Fibroblast of villous mesenchyme (primary cell): ENCODE measurements around the gene TTYH3. TPM values are rescaled to one million over a fixed set of nuclear protein-coding genes. Genes with fewer than 3 reads are reported as not detected.
"Not testable (repeated sequence)": the region's sequence is repeated elsewhere in the genome, so short reads cannot be mapped to it uniquely, and the experiment has no call there.

Experiments used
- DNase-seq: peaks from one replicate; pipeline ENCODE4 v3.0.0-alpha.2; 2010; ENCODE audit warnings: low read depth
- H3K4me3 ChIP-seq: 2 replicates; pipeline ENCODE4 v1.5.1; 2011; ENCODE audit warnings: low read depth, mild to moderate bottlenecking, low read length
- CTCF ChIP-seq: IDR thresholded peaks from 2 replicates; pipeline ENCODE4 v1.5.1; 2012; ENCODE audit warnings: low read depth, mild to moderate bottlenecking, low read length; ENCODE audit not compliant: insufficient read depth
- total RNA-seq: library from RNA; depleted of rRNA; stranded (reverse); fragments of >200 nt; gene quantifications from 2 replicates; pipeline ENCODE4 v1.2.3, GENCODE V29; 2012

The TTYH3 gene
- total RNA-seq, 1 donor, result 61.3 TPM

GRCh38 chr7:2692543-2692942 is 60.8 kb downstream of the TTYH3 start:
- no peak for TF ChIP-seq CTCF
- no peak for DNase-seq
- no peak overlapping the region for H3K4me3 ChIP-seq

GRCh38 chr7:2693420-2694121 is 61.8 kb downstream of the TTYH3 start:
- H3K4me3 ChIP-seq, DNase-seq: not testable (repeated sequence)

- DNase-seq, H3K4me3 ChIP-seq: not testable (repeated sequence)
These were observed 62.3 kb downstream of the TTYH3 start for GRCh38 chr7:2694122-2694436.

- no peak for DNase-seq
- TF ChIP-seq CTCF, result no peak
- H3K4me3 ChIP-seq, result no peak overlapping the region
These were observed 66.9 kb downstream of the TTYH3 start for GRCh38 chr7:2698581-2699288.

GRCh38 chr7:2699289-2699620 is 67.5 kb downstream of the TTYH3 start:
- no peak for TF ChIP-seq CTCF
- H3K4me3 ChIP-seq, result no peak overlapping the region
- DNase-seq, result no peak

GRCh38 chr7:2700141-2700850 is 68.5 kb downstream of the TTYH3 start:
- no peak for DNase-seq
- TF ChIP-seq CTCF, result no peak
- H3K4me3 ChIP-seq, result no peak overlapping the region

GRCh38 chr7:2701424-2701823 is 69.6 kb downstream of the TTYH3 start:
- TF ChIP-seq CTCF, result no peak
- DNase-seq, result no peak
- H3K4me3 ChIP-seq, result no peak overlapping the region
